SK-N-SH treated with all-trans-retinoic acid at 6 μM for 48 hours (cell line): Measurements from ENCODE around the gene QPCT.

Experiments used
- ATAC-seq: fragments of 200-7000 bp; cut with Tn5 transposase; 3 replicates; pipeline ENCODE4 v1.9.1; 2020; ENCODE audit warnings: mild to moderate bottlenecking, moderate library complexity
- ARNTL ChIP-seq: fragments of 450-650 bp; formaldehyde crosslinking; IDR thresholded peaks from 2 replicates; pipeline ENCODE4 v1.5.0; 2020; ENCODE audit warnings: low read depth, mild to moderate bottlenecking, moderate library complexity, borderline replicate concordance
- BACH2 ChIP-seq: fragments of 250-450 bp; sonication (Bioruptor Pico); IDR thresholded peaks from 2 replicates; pipeline ENCODE4 v1.9.0; 2021; ENCODE audit warnings: mild to moderate bottlenecking, borderline replicate concordance
- CREB5 ChIP-seq: fragments of 250-450 bp; sonication (Bioruptor Pico); IDR thresholded peaks from 2 replicates; pipeline ENCODE4 v1.5.1; 2020; ENCODE audit warnings: low read depth, mild to moderate bottlenecking, moderate library complexity
- CSDC2 ChIP-seq: fragments of 250-450 bp; sonication (Bioruptor Pico); IDR thresholded peaks from 2 replicates; pipeline ENCODE4 v1.5.0; 2020; ENCODE audit warnings: mild to moderate bottlenecking, moderate library complexity
- CSRNP3 ChIP-seq: fragments of 250-450 bp; sonication (Bioruptor Pico); IDR thresholded peaks from 2 replicates; pipeline ENCODE4 v1.5.1; 2021; ENCODE audit warnings: mild to moderate bottlenecking, moderate library complexity
- ESRRG ChIP-seq: fragments of 250-450 bp; sonication (Bioruptor Pico); IDR thresholded peaks from 2 replicates; pipeline ENCODE4 v1.6.1; 2021; ENCODE audit warnings: mild to moderate bottlenecking
- GLIS3 ChIP-seq: fragments of 250-450 bp; sonication (Bioruptor Pico); IDR thresholded peaks from 2 replicates; pipeline ENCODE4 v1.5.0; 2020; ENCODE audit warnings: mild to moderate bottlenecking, moderate library complexity
- ISL1 ChIP-seq: fragments of 250-450 bp; sonication (Bioruptor Pico); IDR thresholded peaks from 2 replicates; pipeline ENCODE4 v2.1.2; 2022; ENCODE audit warnings: mild to moderate bottlenecking, moderate library complexity
- OSR1 ChIP-seq: fragments of 250-450 bp; sonication (Bioruptor Pico); IDR thresholded peaks from 2 replicates; pipeline ENCODE4 v1.8.0; 2022; ENCODE audit warnings: moderate library complexity, mild to moderate bottlenecking, inconsistent platforms
- PATZ1 ChIP-seq: fragments of 250-450 bp; sonication (Bioruptor Pico); IDR thresholded peaks from 2 replicates; pipeline ENCODE4 v1.8.0; 2020; ENCODE audit warnings: mild to moderate bottlenecking, moderate library complexity, borderline replicate concordance
- POU6F1 ChIP-seq: fragments of 250-450 bp; sonication (Bioruptor Pico); IDR thresholded peaks from 2 replicates; pipeline ENCODE4 v1.8.0; 2021; ENCODE audit warnings: low read depth, mild to moderate bottlenecking, moderate library complexity, borderline replicate concordance
- PPARA ChIP-seq: fragments of 250-450 bp; sonication (Bioruptor Pico); IDR thresholded peaks from 2 replicates; pipeline ENCODE4 v1.5.0; 2020; ENCODE audit warnings: mild to moderate bottlenecking, borderline replicate concordance
- RARB ChIP-seq: fragments of 250-450 bp; sonication (Bioruptor Pico); IDR thresholded peaks from 2 replicates; pipeline ENCODE4 v1.8.0; 2021; ENCODE audit warnings: mild to moderate bottlenecking, moderate library complexity
- SNAI2 ChIP-seq: fragments of 250-450 bp; sonication (Bioruptor Pico); IDR thresholded peaks from 2 replicates; pipeline ENCODE4 v1.5.0; 2020; ENCODE audit warnings: mild to moderate bottlenecking, moderate library complexity
- TCF4 ChIP-seq: fragments of 250-450 bp; sonication (Bioruptor Pico); IDR thresholded peaks from 2 replicates; pipeline ENCODE4 v1.8.0; 2021; ENCODE audit warnings: mild to moderate bottlenecking, moderate library complexity, borderline replicate concordance
- TOX ChIP-seq: fragments of 250-450 bp; sonication (Bioruptor Pico); IDR thresholded peaks from 2 replicates; pipeline ENCODE4 v1.8.0; 2021; ENCODE audit warnings: mild to moderate bottlenecking, moderate library complexity, borderline replicate concordance
- TSHZ2 ChIP-seq: fragments of 250-450 bp; sonication (Bioruptor Pico); IDR thresholded peaks from 2 replicates; pipeline ENCODE4 v1.5.0; 2020; ENCODE audit warnings: mild to moderate bottlenecking, moderate library complexity
- ZC3H10 ChIP-seq: fragments of 250-450 bp; sonication (Bioruptor Pico); IDR thresholded peaks from 2 replicates; pipeline ENCODE4 v1.5.1; 2021; ENCODE audit warnings: mild to moderate bottlenecking, moderate library complexity
- ZFP3 ChIP-seq: fragments of 250-450 bp; sonication (Bioruptor Pico); IDR thresholded peaks from 2 replicates; pipeline ENCODE4 v1.5.0; 2020; ENCODE audit warnings: mild to moderate bottlenecking, moderate library complexity
- ZFP30 ChIP-seq: fragments of 450-650 bp; formaldehyde crosslinking; IDR thresholded peaks from 2 replicates; pipeline ENCODE4 v1.5.0; 2022; ENCODE audit warnings: mild to moderate bottlenecking, moderate library complexity
- ZNF565 ChIP-seq: fragments of 450-650 bp; formaldehyde crosslinking; conservative IDR thresholded peaks from 2 replicates; pipeline ENCODE4 v1.5.0; 2020; ENCODE audit warnings: low read depth, mild to moderate bottlenecking, moderate library complexity
- ZNF70 ChIP-seq: fragments of 450-650 bp; formaldehyde crosslinking; IDR thresholded peaks from 2 replicates; pipeline ENCODE4 v1.5.0; 2020; ENCODE audit warnings: mild to moderate bottlenecking, moderate library complexity
- ZNF8 ChIP-seq: fragments of 450-650 bp; formaldehyde crosslinking; IDR thresholded peaks from 2 replicates; pipeline ENCODE4 v1.5.0; 2020; ENCODE audit warnings: mild to moderate bottlenecking, moderate library complexity

The QPCT gene

GRCh38 chr2:37343537-37344434 lies 644 bp upstream of the QPCT start:
- peak; percentile 90 for ATAC-seq
- no peak for TF ChIP-seq TCF4
- TF ChIP-seq ZFP3 (CRISPR knock-in tag) = no peak
- TF ChIP-seq ZNF8 = no peak
- TF ChIP-seq CREB5 (CRISPR knock-in tag) = no peak
- TF ChIP-seq SNAI2 = no peak
- no peak for TF ChIP-seq OSR1 (CRISPR knock-in tag)
- no peak for TF ChIP-seq CSDC2 (CRISPR knock-in tag)
- TF ChIP-seq ISL1 (CRISPR knock-in tag) = no peak
- TF ChIP-seq ARNTL (CRISPR knock-in tag) = no peak
- no peak for TF ChIP-seq PPARA

GRCh38 chr2:37348155-37348554 lies 3.7 kb downstream of the QPCT start:
- TF ChIP-seq CSRNP3 (CRISPR knock-in tag) = no peak
- TF ChIP-seq TCF4 = no peak
- TF ChIP-seq ZNF70 (CRISPR knock-in tag) = no peak
- TF ChIP-seq PATZ1 = no peak
- TF ChIP-seq ZNF565 (CRISPR knock-in tag) = no peak
- no peak for TF ChIP-seq ZFP30 (CRISPR knock-in tag)
- TF ChIP-seq ZC3H10 = no peak
- TF ChIP-seq RARB (CRISPR knock-in tag) = no peak
- TF ChIP-seq PPARA = no peak
- TF ChIP-seq POU6F1 (CRISPR knock-in tag) = no peak
- TF ChIP-seq BACH2 = no peak
- TF ChIP-seq ISL1 (CRISPR knock-in tag) = no peak
- TF ChIP-seq ZFP3 (CRISPR knock-in tag) = no peak
- no peak for TF ChIP-seq ARNTL (CRISPR knock-in tag)
- no peak for TF ChIP-seq GLIS3 (CRISPR knock-in tag)
- ATAC-seq = no peak

- 0 out of 3 replicates have a peak, but pooled peaks have one; percentile 18 for ATAC-seq
- no peak for TF ChIP-seq PPARA
- no peak for TF ChIP-seq TSHZ2
- TF ChIP-seq RARB (CRISPR knock-in tag) = no peak
- no peak for TF ChIP-seq BACH2
- TF ChIP-seq CSDC2 (CRISPR knock-in tag) = no peak
- no peak for TF ChIP-seq SNAI2
- TF ChIP-seq TCF4 = no peak
- no peak for TF ChIP-seq OSR1 (CRISPR knock-in tag)
- no peak for TF ChIP-seq ZFP30 (CRISPR knock-in tag)
- no peak for TF ChIP-seq POU6F1 (CRISPR knock-in tag)
- no peak for TF ChIP-seq ZNF565 (CRISPR knock-in tag)
- no peak for TF ChIP-seq ZNF8
- no peak for TF ChIP-seq ZC3H10
- no peak for TF ChIP-seq CREB5 (CRISPR knock-in tag)
- no peak for TF ChIP-seq ESRRG (CRISPR knock-in tag)
- TF ChIP-seq ZFP3 (CRISPR knock-in tag) = no peak
- TF ChIP-seq ARNTL (CRISPR knock-in tag) = no peak
- TF ChIP-seq TOX (CRISPR knock-in tag) = no peak
Measured at GRCh38 chr2:37349231-37349860, 4.9 kb downstream of the QPCT start.
